Muscle layer of colon (tissue), 2 donors: ENCODE measurements around the gene FAM120AOS.

ENCODE experiments used
- H3K27ac ChIP-seq: one replicate; pipeline ENCODE4 v1.7.0; 2013; ENCODE audit warnings: low read depth, mild to moderate bottlenecking, low read length, moderate library complexity
- H3K27me3 ChIP-seq, 2 donors: one replicate each; pipeline ENCODE4 v1.7.0; 2013; ENCODE audit warnings: low read length in 2 of 2, mild to moderate bottlenecking in 2 of 2; ENCODE audit not compliant: insufficient read depth in 2 of 2, control insufficient read depth in 1 of 2
- H3K36me3 ChIP-seq: one replicate; pipeline ENCODE4 v1.7.0; 2013; ENCODE audit warnings: mild to moderate bottlenecking, low read length; ENCODE audit not compliant: insufficient read depth
- H3K4me1 ChIP-seq: one replicate; pipeline ENCODE4 v1.7.0; 2013; ENCODE audit warnings: mild to moderate bottlenecking, low read length; ENCODE audit not compliant: insufficient read depth
- H3K4me3 ChIP-seq, 2 donors: one replicate each; pipeline ENCODE4 v1.7.0; 2013; ENCODE audit warnings: low read length in 2 of 2, low read depth in 1 of 2, mild to moderate bottlenecking in 1 of 2, moderate library complexity in 1 of 2
- H3K9ac ChIP-seq: one replicate; pipeline ENCODE4 v1.7.0; 2013; ENCODE audit warnings: low read length
- H3K9me3 ChIP-seq: one replicate; pipeline ENCODE4 v1.7.0; 2013; ENCODE audit warnings: mild to moderate bottlenecking, low read length
- donor health status: abdominal sarcoma.
- donor health status: Adenocarcinoma of cecum.

The FAM120AOS gene

DNA sequence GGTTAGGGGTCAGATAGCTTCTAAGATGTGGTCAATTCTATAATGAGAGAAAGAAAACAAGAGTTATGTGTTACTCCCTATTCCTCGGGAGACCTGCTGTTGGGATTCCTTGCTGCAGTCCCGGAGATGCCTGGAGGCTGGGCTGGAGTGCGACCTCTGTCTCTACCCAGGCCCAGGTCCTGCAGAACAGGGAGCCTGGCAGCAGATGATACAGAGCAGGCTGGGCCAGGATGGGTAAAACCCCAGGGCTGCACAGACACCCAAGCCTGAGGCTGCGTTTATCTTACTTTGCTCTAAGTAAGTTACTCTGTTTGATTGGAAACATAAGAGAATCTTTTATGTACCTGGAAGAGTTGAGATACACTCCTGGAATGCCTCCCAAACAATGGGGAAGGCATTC is 26.9 kb upstream of the FAM120AOS start:
- Histone ChIP-seq H3K27ac (no peak overlapping the region), H3K4me1 (peaks cover 21% of the 10 kb centered on the region), H3K4me3 (no peak overlapping the region), H3K27me3 (no peaks in the 10 kb centered on the region), H3K36me3 (no peaks in the 10 kb centered on the region), H3K9me3 (no peaks in the 10 kb centered on the region), H3K9ac (no peak overlapping the region)

GRCh38 chr9:93479726-93480125 is 26.3 kb upstream of the FAM120AOS start:
- Histone ChIP-seq H3K9me3 (no peaks in the 10 kb centered on the region), H3K4me1 (peaks cover 21% of the 10 kb centered on the region), H3K36me3 (no peaks in the 10 kb centered on the region), H3K9ac (no peak overlapping the region), H3K27me3 (no peaks in the 10 kb centered on the region), H3K4me3 (no peak overlapping the region), H3K27ac (no peak overlapping the region)

- H3K9ac ChIP-seq = no peak overlapping the region
- H3K27ac ChIP-seq = no peak overlapping the region
- H3K4me1 ChIP-seq = peaks cover 21% of the 10 kb centered on the region
- H3K27me3 ChIP-seq = no peaks in the 10 kb centered on the region
- no peaks in the 10 kb centered on the region for H3K9me3 ChIP-seq
- no peaks in the 10 kb centered on the region for H3K36me3 ChIP-seq
- no peak overlapping the region for H3K4me3 ChIP-seq
These were observed 24.0 kb upstream of the FAM120AOS start for GRCh38 chr9:93477397-93477796.

- peaks cover 21% of the 10 kb centered on the region for H3K4me1 ChIP-seq
- H3K9ac ChIP-seq = no peak overlapping the region
- H3K27me3 ChIP-seq = no peaks in the 10 kb centered on the region
- H3K36me3 ChIP-seq = no peaks in the 10 kb centered on the region
- H3K27ac ChIP-seq = no peak overlapping the region
- H3K9me3 ChIP-seq = no peaks in the 10 kb centered on the region
- no peak overlapping the region for H3K4me3 ChIP-seq
These were observed 23.5 kb upstream of the FAM120AOS start for GRCh38 chr9:93476924-93477323.

DNA sequence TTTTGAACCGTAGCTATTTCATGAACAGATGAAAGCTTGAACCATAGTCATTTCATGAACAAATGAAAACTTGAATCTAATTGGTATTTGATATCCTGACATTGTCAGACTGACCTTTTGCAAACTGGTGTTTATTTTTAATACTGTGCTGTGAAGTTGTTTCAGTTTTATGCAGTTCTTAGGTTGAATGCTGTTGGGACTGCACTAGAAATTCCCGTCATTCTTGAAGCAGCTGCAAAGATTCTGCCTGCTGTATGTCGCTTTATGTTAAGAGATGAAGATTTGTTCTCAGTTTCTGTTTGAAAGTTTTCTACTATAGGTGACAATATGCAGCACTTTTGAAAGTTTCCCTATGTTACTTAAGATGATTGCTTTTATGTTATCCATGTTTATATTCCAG is 22.5 kb upstream of the FAM120AOS start:
- H3K4me1 ChIP-seq = peaks cover 21% of the 10 kb centered on the region

DNA sequence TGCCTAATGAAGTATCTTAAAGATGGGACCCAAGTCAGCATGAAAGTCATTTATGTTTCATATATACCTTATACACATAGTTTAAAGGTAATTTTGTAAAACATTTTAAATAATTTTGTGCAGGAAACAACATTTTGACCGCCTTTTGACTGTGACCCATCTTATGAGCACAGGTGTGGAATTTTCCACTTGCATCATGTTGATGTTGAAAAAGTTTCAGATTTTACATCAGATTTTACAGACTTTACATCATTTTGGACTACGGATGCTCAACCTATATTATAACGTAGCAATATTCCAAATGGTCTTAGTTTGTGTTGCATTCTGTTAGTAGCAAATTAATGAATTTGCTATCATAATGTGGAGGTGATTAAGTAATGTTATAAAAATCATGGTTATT is 21.7 kb upstream of the FAM120AOS start:
- no peak overlapping the region for H3K9ac ChIP-seq
- no peak overlapping the region for H3K4me3 ChIP-seq
- no peaks in the 10 kb centered on the region for H3K9me3 ChIP-seq
- H3K4me1 ChIP-seq = peaks cover 17% of the 10 kb centered on the region
- H3K27me3 ChIP-seq = no peaks in the 10 kb centered on the region
- H3K36me3 ChIP-seq = peaks cover 5% of the 10 kb centered on the region
- H3K27ac ChIP-seq = no peak overlapping the region

More for the DNA sequence above, 22.5 kb upstream of the FAM120AOS start:
- no peaks in the 10 kb centered on the region for H3K9me3 ChIP-seq
- peaks cover 5% of the 10 kb centered on the region for H3K36me3 ChIP-seq
- no peak overlapping the region for H3K4me3 ChIP-seq
- H3K27ac ChIP-seq = no peak overlapping the region
- H3K9ac ChIP-seq = no peak overlapping the region
- no peaks in the 10 kb centered on the region for H3K27me3 ChIP-seq

- Histone ChIP-seq H3K4me1 (peaks cover 26% of the 10 kb centered on the region), H3K36me3 (peaks cover 5% of the 10 kb centered on the region), H3K27ac (no peak overlapping the region), H3K9me3 (no peaks in the 10 kb centered on the region), H3K4me3 (no peak overlapping the region), H3K9ac (no peak overlapping the region), H3K27me3 (no peaks in the 10 kb centered on the region)
These were observed 20.0 kb upstream of the FAM120AOS start for GRCh38 chr9:93473411-93473810.

GRCh38 chr9:93471124-93471523 is 17.7 kb upstream of the FAM120AOS start:
- peaks cover 42% of the 10 kb centered on the region for H3K4me1 ChIP-seq
- H3K9me3 ChIP-seq = no peaks in the 10 kb centered on the region
- H3K4me3 ChIP-seq = no peak overlapping the region
- H3K27me3 ChIP-seq = no peaks in the 10 kb centered on the region
- no peak overlapping the region for H3K27ac ChIP-seq
- no peak overlapping the region for H3K9ac ChIP-seq
- H3K36me3 ChIP-seq = peaks cover 5% of the 10 kb centered on the region

- peaks cover 43% of the 10 kb centered on the region for H3K4me1 ChIP-seq
These were observed 17.0 kb upstream of the FAM120AOS start for GRCh38 chr9:93470391-93470790.

DNA sequence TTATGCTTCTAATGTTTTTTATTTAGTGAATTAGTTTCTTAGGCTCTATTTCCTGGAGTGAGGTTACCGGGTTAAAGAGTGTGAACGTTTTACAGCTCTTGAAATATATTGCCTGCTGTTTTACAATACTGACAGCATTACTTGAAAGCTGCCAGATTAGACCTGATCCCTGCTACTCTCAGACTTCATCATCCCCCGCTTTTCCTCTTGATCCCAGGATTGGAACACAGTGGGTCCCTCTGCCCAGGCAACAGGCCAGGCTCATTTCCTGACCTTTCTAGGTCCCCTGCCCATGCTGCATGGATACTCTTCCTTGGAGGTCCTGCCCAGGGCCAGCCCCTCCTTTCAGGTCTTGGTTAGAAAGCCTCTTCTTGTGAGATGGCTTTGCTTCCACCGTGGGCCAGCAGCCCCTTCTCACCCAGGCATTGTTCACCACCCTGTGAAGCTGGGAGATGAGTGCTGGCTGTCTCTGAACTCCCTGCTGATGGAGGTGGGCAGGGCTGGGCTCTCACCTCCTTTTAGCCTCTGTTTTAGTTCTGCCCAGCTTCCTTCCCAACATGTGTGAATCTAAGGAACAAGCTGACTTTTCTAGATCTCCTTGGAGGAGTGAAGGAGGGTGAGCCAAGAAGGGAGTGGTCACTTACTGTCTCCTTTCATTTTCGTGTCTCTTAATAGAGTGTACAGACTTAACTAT is 15.5 kb upstream of the FAM120AOS start:
- no peaks in the 10 kb centered on the region for H3K27me3 ChIP-seq
- peaks cover 58% of the 10 kb centered on the region for H3K4me1 ChIP-seq
- H3K27ac ChIP-seq = peak overlapping the region; percentile 19
- peaks cover 5% of the 10 kb centered on the region for H3K36me3 ChIP-seq
- no peak overlapping the region for H3K9ac ChIP-seq
- H3K4me3 ChIP-seq = peak overlapping the region in 1 of 2 donors; percentile 41
- H3K9me3 ChIP-seq = no peaks in the 10 kb centered on the region

More at GRCh38 chr9:93470391-93470790, 17.0 kb upstream of the FAM120AOS start:
- Histone ChIP-seq H3K36me3 (peaks cover 5% of the 10 kb centered on the region), H3K4me3 (no peak overlapping the region), H3K27ac (no peak overlapping the region), H3K9ac (no peak overlapping the region), H3K9me3 (no peaks in the 10 kb centered on the region), H3K27me3 (no peaks in the 10 kb centered on the region)

GRCh38 chr9:93467462-93467861 is 14.1 kb upstream of the FAM120AOS start:
- H3K27me3 ChIP-seq = no peaks in the 10 kb centered on the region
- peaks cover 60% of the 10 kb centered on the region for H3K4me1 ChIP-seq
- no peaks in the 10 kb centered on the region for H3K9me3 ChIP-seq
- peaks cover 5% of the 10 kb centered on the region for H3K36me3 ChIP-seq
- no peak overlapping the region for H3K27ac ChIP-seq
- H3K9ac ChIP-seq = no peak overlapping the region
- H3K4me3 ChIP-seq = no peak overlapping the region

DNA sequence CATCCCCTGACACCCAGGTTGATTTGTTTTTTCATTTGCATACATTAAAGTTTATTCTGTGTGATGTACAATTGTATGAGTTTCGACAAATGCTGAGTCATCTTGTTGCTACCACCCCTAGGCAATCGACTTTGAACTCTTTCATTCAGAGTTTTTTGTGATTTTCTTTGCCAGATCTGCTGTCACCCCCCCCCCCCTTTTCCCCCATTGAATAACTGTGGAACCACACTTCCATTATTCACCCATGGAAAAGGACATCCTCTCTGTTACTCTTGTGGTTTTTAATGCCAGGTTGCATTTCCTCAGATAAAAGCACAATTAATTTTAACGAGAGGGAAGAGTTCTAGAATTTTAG is 13.7 kb upstream of the FAM120AOS start:
- Histone ChIP-seq H3K27me3 (no peaks in the 10 kb centered on the region), H3K4me3 (no peak overlapping the region), H3K9ac (no peak overlapping the region), H3K4me1 (peaks cover 60% of the 10 kb centered on the region), H3K36me3 (peaks cover 5% of the 10 kb centered on the region), H3K9me3 (no peaks in the 10 kb centered on the region), H3K27ac (no peak overlapping the region)
